ENCODE data around the gene AVEN.
"Not testable (repeated sequence)": the region's sequence is repeated elsewhere in the genome, so short reads cannot be mapped to it uniquely, and the experiment has no call there.

DNA sequence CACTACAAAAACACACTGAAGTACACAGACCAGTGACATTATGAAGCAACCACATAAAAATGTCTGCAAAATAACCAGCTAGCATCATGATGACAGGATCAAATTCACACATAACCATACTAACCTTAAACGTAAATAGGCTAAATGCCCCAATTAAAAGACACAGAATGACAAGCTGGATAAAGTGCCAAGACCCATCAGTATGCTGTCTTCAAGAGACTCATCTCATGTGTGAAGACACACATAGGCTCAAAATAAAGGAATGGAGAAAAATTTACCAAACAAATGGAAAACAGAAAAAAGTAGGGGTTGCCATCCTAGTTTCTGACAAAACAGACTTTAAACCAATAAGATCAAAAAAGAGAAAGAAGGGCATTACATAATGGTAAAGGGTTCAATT lies 11.4 kb upstream of the AVEN start:
- TF ChIP-seq, protein P1, sequence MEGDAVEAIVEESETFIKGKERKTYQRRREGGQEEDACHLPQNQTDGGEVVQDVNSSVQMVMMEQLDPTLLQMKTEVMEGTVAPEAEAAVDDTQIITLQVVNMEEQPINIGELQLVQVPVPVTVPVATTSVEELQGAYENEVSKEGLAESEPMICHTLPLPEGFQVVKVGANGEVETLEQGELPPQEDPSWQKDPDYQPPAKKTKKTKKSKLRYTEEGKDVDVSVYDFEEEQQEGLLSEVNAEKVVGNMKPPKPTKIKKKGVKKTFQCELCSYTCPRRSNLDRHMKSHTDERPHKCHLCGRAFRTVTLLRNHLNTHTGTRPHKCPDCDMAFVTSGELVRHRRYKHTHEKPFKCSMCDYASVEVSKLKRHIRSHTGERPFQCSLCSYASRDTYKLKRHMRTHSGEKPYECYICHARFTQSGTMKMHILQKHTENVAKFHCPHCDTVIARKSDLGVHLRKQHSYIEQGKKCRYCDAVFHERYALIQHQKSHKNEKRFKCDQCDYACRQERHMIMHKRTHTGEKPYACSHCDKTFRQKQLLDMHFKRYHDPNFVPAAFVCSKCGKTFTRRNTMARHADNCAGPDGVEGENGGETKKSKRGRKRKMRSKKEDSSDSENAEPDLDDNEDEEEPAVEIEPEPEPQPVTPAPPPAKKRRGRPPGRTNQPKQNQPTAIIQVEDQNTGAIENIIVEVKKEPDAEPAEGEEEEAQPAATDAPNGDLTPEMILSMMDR (IDR thresholded peaks at IDR 0.05; ENCODE audit: low read depth, low read length, poor library complexity, severe bottlenecking) = not testable (repeated sequence)
- not testable (repeated sequence) for TF ChIP-seq EZH2phosphoT487 (IDR thresholded peaks at IDR 0.05; ENCODE audit: borderline replicate concordance, low read length)
